HG03520 (cell line): ENCODE measurements around the gene POLR2E.
"Not testable (repeated sequence)": the region's sequence is repeated elsewhere in the genome, so short reads cannot be mapped to it uniquely, and the experiment has no call there.

Experiments used
- ATAC-seq: cut with Tn5 transposase; IDR thresholded peaks from one replicate; pipeline ENCODE4 v1.9.1; 2021; ENCODE audit warnings: mild to moderate bottlenecking, moderate library complexity; ENCODE audit not compliant: unreplicated experiment

POLR2E gene

DNA sequence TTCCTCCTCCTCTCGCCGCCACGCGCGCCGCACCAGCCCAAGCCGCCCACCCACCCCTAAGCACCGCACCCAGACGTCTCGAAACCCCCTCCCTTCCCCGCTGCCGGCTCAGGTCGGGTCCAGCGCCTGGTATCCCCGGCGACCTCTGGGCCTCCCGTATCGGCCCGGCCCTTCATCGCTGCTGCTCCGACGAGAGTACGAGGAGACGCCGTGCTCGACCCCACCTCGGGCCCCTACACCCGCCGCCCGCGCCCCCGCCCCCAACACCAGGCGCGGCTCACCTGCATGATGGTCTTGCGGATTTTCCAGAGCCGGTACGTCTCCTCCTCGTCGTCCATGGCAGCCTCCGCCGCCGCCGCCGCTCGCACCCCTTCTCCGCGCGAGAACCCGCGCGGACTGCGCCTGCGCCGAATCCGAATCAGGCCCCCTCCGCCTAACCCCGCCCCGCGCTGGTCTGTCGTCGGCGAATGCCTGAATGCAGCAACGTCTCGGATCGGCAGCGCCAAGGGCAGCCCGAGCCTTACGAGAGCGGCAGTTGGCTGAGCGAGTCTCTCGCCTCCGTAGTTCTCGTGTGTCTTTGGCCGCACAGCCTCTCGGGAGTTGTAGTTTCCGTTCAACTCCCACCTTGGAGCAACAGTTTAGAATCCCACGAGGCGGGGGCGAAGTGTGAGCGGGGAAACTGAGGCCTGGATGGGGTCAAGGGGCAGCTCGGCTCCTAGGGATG lies at the start of gene POLR2E:
TSS of gene POLR2E (minus strand) at position 398 of the 724 bp plus-strand sequence. CDS start at position 338, 60 bp downstream.
- peak; percentile 85 for ATAC-seq

DNA sequence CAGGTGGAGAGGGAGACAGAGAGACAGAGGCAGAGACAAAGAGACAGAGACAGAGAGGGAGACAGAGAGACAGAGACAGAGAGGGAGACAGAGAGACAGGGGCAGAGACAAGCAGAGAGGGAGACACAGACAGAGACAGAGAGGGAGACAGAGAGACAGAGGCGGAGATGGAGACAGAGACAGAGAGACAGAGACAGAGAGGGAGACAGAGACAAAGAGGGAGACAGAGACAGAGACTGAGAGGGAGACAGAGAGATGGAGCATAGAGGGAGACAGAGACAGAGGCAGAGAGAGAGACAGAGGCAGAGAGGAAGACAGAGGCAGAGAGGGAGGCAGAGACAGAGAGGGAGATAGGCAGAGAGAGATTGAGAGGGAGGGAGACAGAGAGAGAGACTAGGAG lies 49.6 kb upstream of the POLR2E start:
- no peak for ATAC-seq

DNA sequence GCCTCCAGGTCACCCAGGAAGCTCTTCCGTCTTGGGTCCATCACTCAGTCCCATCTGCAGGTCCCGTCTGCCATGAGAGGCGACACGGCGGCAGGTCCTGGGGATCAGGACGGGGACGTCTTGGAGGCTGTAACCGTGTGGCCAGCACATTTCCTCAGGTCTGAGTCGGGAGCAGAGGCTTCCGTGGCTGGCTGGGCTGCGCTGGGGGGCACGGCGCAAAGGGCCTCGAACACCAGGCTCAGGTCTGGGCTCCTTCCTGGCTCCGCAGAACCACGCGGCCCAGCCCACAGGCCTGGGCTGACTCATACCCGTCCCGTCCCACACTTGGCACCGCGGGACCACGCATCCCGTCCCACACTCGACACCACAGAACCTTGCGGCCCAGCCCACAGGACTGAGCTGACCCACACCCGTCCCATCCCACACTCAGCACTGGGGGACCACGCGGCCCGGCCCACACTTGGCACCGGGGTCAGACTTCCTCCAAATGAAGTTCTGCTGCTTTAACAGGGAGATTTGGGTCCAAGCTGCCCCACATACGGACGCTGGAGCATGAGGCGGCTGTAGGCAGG lies 48.7 kb upstream of the POLR2E start:
- no peak for ATAC-seq

DNA sequence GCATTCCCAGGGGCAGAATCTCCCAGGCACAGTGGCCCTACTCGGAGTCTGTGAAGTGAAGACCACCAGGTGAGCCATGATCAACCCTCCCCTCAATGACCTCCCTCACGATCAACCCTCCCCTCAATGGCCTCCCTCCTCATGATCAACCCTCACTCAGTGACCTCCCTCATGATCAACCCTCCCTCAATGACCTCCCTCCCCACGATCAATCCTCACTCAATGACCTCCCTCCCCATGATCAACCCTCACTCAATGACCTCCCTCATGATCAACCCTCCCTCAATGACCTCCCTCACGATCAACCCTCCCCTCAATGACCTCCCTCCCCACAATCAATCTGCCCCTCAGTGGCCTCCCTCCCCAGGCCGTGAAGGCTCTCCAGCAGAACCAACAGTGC lies 46.8 kb upstream of the POLR2E start:
- no peak for ATAC-seq

DNA sequence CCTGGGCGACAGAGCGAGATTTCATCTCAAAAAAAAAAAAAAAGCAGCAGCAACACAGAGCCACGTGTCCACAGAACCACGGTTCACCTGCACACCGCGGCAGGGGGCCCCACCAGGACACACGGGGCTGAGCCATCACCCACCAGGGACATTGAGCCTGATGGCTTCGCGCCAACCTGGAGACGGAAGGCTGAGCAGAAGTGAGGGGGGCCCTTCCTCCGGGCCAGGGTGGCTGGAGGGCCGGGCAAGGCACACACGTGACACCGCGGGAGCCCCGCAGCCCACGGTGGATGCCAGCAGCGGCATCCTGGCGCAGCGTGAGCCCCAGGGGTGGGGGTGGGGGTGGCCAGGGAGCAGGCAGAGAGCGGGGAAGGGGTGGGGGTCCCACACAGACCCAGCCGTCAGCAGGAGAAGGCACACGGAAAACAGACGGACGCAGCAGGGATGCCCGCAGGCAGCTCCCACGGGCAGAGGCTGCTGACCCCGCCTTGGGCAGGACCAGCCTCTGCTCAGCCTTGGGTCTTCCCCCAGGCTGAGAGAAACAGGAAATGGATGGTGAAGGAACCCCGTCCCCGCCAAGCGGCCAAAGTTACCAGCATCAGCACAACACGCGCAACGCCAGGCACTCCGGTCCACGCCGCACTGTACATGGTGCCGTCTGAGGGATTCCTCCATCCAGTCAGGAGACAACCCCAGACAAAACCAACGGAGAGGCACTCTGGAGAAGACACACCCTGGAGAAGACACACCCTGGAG lies 45.3 kb upstream of the POLR2E start:
- ATAC-seq, result no peak

DNA sequence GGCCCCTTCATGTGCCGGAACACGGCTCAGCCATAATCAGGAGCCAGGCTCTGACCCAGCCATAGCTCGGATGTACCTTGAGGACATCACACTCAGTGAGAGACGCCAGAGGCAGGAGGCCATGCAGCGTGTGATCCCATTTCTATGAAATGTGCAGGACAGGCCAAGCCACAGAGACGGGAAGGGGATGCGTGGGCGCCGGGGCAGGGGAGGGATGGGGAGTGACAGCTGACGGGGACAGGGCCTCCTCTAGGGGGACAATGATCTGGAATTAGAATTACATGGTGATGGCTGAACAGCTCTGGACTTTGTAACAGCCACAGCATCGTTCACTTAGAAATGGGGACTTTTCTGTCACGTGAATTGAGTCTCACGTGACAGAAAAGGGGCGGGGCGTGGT lies 44.0 kb upstream of the POLR2E start:
- no peak for ATAC-seq

DNA sequence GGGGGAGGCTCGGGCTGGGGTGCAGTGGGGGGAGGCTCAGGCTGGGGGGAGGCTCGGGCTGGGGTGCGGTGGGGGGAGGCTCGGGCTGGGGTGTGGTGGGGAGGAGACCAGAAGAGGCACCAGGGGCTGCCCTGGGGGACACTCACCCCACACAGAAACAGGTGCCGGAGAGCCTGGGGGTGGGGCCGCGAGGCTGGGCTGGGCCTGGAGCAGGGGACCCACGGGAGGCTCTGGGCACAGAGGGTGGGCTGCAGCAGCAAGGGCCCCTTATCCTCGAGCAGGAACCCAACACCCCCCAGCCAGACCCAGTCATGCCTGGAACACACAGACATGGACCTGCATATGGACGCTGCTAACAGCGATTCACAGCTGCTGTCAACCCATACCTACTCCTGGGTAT lies 42.9 kb upstream of the POLR2E start:
- no peak for ATAC-seq

DNA sequence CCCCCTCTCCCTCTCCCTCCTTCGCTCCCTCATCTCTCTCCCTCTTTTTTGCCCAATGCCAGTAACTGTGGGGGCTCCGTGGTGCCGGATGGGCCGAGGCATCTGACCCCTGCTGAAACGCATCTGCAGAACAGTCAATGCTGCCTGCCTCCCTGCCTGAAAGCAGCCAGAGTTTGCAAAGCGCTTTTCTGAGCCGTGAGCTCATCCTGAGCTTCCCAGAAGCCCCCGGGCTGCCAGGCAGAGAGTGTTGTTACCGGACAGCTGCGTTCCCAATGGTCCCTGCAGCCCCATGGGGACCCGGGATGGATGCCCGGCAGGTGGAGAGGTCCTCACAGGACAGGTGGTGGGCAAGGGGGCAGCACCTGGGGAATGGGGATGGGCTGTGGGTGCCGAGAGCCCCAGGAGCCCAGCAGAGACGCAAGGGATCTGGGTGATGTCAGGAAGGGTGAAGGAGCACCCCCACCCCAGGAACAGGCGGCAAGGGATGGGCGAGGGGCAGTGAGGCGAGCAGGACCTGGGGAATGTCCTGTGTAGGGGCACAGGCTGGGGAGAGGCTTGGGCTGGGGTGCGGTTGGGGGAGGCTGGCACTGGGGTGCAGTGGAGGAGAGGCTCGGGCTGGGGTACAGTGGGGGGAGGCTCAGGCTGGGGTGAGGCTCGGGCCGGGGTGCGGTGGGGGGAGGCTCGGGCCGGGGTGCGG lies 41.6 kb upstream of the POLR2E start:
- ATAC-seq, result no peak

DNA sequence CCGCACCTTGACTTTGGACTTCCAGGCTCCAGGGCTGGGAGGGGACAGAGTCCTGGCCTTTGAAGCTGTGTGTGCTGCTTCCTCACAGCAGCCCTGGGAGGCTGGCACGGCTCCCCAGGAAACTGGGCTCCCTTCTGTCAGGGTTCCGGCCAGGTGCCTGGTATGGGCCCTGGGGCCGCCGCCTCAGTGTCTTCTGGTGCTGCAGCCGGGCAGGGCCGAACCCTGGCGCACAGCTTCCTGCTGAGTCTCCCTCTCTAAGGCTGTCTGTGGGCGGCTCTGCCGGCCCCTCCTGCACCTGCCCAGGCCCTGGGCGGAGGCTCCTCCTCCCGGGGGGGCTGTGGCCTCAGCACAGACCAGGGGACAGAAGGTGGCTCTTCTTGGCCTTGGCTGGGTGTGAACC lies 41.0 kb upstream of the POLR2E start:
- no peak for ATAC-seq

DNA sequence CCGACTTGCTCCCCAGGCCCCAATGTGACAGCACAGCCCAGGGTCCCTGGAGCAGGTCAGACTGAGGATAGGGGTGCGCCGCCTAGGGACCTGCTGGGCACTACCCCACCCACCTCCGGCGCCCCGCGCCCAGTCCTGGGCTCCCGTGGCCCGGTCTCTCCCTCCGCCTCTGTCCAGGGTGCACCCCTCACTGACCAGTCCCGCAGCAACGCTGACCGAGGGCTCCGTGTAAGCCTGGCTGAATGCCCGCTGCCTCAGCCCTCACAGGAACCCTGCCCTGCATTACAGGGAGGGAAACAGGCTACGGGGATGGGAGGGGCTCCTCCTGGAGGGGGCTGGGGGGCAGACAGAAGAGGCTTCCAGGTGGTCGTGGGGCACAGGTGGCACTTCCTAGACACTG lies 40.3 kb upstream of the POLR2E start:
- ATAC-seq, result no peak

DNA sequence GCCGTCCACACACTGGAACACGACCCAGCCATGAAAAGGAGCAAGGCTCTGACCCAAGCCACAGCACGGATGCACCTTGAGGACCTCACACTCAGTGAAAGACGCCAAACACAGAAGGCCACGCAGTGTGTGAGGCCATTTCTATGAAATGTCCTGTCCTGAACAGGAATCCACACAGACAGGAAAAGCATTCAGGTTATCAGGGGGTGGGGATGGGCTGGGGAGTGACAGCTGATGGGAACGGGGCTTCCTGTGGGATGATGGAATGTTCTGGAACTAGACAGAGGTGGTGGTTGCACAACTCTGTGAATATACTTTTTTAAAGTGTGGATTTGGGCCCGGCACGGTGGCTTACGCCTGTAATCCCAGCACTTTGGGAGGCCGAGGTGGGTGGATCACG lies 39.3 kb upstream of the POLR2E start:
- no peak for ATAC-seq

DNA sequence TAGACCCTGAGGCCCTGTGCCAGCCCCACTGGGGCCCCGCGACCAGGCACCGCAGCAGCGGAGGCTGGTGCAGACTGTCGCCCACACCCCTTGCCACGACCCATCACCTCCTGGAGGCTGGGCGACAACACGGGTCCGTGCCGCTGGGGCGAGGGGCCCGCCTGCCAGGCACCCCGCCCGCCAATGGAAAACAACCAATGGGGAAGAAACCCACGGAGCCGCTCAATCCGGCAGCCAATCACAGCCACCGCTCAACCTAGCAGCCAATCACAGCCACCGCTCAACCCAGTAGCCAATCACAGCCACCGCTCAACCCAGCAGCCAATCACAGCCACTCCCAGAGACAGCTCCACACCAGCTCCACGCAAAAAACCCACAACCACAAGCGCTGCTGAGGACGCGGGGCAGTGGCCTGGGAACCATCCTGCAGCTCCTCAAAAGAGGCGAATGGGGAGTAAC lies 38.3 kb upstream of the POLR2E start:
- no peak for ATAC-seq

DNA sequence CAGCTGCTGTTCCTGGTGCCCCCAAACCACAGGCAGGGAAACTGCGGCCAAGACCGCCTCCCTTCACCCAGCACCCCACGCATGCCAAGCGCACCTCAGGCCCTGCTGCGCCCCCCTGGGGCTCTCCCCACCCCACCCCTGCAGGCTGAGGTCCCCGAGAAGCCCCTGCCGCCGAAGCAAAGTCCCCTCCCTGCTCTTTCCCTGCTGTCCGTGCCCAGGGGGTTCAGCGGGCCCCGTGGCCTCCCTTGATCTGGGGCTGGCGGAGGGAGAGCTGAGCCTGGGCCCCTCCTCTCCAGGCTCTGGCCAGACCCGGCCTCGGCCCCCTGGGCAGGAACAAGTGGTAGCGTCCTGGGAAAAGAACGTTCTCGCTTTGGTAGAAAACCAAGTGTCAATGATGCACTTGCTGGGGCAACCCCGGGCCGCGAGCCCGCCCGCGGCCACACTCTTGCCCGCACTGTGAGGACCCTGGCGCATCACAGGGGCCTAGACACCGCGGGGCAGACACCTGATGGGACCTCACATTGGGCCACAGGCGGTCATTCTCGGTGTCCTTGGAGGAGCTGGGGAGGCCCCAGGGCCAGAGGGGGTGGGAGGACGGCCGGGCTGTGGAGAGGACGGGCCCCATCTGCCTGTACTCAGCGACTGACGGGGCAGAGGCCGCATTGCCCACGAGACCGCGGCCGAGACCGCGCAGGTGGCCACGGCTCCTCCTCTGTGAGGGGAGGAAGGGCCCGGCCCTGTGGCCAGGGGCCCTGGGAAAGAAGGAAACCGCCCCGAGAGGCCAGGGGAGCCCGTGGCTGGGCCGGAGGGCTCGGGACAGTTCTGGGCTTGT lies 37.6 kb upstream of the POLR2E start:
- no peak for ATAC-seq

DNA sequence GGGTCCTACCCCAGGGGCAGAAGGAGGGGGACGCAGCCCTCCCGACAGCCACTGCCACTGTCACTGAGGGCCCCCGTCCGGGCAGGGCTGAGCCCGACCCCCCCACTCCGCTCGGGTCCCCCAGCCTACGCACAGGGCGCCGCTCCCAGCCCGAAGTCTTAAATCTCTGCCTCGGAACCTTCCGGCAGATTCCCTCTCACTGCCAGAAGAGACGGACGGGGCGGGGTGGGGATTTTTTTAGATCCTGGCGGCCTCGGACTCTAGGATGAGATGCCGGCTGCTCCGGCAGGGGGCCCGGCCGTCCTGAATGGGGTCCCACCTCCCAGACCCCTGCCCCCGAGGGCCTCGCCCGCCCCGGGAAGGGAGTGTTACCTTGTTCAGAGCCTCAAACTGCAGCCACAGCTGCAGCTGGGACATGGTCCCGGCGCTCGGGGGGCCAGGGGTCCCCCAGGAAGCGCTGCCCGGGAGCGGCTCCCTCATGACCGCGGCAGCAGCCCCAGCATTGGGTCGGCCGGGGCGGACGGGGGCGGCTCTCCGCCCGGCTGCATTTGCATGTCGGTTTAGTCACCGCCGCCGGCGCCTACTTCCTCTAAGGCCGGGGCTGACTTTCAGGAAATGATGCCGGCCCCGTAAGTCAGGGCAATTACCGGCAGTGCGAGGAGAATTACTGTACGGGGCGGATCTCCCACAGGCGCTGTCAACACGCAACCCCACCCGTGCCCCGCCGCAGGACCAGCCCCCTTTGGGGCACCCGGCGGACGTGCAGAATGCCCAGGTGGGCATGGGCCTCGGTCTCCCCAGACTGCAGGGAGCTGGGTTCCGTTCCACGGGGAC lies 36.8 kb upstream of the POLR2E start:
- no peak for ATAC-seq

DNA sequence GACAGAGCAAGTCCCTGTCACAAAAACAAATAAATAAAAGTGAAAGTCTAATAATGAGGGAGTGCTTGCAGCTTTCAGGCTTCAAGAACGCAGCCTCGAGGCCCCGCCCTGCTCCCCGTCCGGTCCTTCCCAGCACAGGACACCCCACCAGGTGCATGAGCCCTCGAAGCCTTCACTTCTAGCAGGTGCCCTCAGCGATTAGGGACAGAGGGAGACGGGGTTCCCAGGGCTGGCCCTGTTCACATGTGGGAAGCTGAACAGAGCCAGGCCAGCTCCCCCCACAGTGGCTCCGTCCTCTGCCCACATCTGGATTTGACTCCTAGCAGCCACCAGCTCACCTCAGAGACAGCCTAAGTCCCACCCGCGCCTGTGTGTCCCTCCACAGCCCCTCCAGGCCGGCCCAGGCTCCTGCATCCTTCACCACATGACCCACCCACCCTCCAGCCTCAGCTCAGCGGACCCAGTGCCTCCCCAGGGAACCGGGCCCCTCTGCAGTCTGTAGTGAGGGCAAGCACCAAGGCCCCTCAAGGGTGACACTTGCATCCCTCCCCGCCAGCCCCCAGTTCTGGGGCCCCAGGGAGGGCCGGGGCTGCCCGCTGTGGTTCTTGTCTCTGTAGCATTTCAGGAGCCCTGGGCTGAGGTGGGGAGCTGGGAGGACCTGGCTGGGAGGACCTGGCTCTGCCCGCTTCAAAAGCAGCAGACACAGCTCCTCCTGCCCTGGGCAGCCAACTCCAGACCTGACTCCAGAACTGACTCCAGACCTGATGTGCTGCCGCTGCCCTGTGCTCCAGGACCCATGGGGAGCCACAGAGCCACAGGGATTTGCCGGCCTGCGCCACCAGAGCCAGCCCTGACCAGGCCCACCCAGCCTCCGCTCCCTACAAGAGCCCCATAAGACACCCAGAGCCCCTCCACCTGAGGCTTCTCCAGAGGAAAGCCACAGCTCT lies 35.9 kb upstream of the POLR2E start:
- no peak for ATAC-seq

DNA sequence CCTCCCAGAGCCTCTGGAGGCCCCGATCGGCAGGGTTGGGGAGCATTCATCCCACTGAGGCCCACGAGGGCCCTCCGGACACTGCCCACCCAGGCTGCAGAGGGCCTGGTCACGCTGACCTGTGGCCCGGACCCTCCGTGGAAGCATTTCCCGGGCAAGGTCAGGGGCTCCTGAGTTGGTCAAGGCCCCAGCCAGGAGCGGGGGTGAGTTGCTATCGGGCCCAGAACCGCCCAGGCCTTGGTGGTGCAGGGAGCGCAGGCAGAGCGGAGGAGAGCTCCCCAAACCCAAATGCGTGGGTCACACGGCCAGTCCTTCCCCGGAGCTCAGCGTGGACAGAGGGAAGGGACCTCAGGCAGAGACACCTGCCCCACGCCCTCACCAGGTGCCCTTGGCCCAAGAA lies 34.4 kb upstream of the POLR2E start:
- ATAC-seq, result no peak

DNA sequence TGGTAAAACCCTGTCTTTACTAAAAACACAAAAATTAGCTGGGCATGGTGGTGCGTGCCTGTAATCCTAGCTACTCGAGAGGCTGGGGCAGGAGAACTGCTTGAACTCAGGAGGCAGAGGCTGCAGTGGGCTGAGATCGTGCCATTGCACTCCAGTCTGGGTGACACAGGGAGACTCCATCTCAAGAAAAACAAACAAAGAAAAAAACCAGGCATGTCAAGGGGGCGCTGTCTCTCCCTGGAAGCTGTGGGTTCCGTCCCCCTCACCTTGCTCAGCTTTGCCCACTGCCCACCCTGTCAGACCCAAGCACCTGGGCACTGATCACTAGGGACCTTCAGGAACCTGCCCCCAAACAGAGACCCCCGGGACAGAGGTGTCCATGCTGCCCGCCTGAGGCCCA lies 33.9 kb upstream of the POLR2E start:
- not testable (repeated sequence) for ATAC-seq

DNA sequence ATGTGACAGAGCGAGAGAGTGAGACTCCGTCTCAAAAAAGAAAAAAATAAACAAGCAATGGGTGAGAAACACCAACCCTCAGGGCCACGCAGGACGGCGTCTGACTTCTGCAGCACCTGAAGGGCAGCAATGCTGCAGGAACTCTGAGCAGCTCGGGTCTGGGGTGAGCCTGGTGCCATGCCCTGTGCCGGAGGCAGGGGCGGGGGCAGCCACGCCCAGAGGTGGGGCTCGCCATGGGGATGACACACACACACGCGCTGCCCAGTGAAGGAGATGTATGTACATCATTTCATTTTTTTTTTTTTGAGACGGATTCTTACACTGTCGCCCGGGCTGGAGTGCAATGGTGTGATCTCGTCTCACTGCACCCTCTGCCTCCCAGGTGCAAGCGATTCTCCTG lies 32.9 kb upstream of the POLR2E start:
- ATAC-seq, result no peak
